Measurements from ENCODE around the gene EFTUD2.

Gene EFTUD2

DNA sequence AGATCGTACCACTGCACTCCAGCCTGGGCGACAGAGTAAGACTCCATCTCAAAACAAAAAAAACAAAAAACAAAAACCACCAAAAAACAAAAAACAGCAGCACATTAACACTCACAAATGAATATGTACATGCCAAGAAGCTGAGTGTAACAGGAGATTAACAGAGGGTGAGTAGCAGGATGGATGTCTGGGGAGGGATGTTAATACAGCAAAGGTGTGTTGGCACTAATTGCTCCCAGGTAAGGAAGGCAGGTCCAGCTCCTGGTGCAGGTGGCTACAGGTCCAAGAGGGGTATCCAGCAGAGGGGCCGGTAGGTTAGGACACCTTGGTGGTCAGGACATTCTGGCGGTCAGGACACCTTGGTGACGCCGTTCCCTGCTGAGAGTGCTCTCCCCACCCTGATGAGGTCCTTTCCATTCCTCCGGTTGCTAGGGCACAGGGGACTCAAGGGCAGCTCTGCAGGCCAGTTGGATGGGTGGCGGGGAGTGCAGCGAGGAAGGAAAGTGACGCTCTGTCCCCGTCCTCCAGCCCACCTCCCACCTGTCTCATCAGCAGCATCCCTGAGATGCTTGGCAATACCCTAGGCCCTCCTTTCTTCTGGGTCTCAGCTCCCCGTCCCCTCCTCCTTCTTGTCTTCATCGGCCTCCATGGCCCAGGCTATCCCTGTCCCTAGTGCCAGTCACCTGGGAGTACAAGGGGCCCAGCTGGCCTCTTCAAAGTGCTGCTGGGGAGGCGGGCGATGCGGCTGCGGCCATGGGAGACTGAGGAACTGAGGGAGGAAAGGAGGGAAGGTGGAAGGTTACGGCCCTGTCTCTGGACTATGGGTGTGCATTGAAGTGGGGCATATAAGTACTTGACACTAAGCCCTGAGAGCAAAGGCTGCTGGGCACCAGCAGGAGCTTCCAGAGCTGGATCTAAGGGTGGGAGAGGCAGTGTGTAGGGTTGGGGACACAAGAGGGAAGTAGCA is 26.8 kb upstream of the EFTUD2 start:
- TF ChIP-seq, protein P1, sequence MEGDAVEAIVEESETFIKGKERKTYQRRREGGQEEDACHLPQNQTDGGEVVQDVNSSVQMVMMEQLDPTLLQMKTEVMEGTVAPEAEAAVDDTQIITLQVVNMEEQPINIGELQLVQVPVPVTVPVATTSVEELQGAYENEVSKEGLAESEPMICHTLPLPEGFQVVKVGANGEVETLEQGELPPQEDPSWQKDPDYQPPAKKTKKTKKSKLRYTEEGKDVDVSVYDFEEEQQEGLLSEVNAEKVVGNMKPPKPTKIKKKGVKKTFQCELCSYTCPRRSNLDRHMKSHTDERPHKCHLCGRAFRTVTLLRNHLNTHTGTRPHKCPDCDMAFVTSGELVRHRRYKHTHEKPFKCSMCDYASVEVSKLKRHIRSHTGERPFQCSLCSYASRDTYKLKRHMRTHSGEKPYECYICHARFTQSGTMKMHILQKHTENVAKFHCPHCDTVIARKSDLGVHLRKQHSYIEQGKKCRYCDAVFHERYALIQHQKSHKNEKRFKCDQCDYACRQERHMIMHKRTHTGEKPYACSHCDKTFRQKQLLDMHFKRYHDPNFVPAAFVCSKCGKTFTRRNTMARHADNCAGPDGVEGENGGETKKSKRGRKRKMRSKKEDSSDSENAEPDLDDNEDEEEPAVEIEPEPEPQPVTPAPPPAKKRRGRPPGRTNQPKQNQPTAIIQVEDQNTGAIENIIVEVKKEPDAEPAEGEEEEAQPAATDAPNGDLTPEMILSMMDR (conservative IDR thresholded peaks at IDR 0.05; ENCODE audit: low read depth, low read length) = no peak
- no peak for DNase-seq (ENCODE audit: low read depth)
- no peak overlapping the region for H3K4me3 ChIP-seq (ENCODE audit: low read depth, low read length)

GRCh38 chr17:44924107-44924544 is 24.9 kb upstream of the EFTUD2 start:
- TF ChIP-seq, protein P1 (conservative IDR thresholded peaks at IDR 0.05; ENCODE audit: low read depth, low read length) = no peak
- no peak for DNase-seq (ENCODE audit: low read depth)
- no peak overlapping the region for H3K4me3 ChIP-seq (ENCODE audit: low read depth, low read length)

- TF ChIP-seq, protein P1 (conservative IDR thresholded peaks at IDR 0.05; ENCODE audit: low read depth, low read length) = no peak
- no peak for DNase-seq (ENCODE audit: low read depth)
- H3K4me3 ChIP-seq (ENCODE audit: low read depth, low read length) = no peak overlapping the region
These were observed 23.7 kb upstream of the EFTUD2 start for GRCh38 chr17:44922746-44923470.

DNA sequence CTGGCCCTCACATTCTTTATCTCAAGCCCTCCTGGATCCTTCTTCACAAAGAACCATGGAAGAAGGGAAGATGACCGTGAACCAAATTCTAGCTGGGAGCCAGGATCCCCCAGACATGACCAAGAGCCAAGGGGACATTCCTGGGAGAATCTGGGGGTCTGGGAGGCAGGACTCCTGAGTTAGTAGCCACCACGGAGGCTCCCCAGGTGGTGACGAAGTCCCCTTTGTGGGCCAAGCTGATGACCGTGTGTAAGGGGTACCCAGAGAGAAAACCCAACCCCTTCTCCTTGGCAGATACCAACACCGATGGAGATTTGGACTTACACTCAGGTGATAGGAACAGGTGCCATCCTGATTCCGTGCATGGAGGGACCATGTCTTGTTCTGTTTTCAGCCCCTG is 22.9 kb upstream of the EFTUD2 start:
- no peak overlapping the region for H3K4me3 ChIP-seq (ENCODE audit: low read depth, low read length)
- no peak for DNase-seq (ENCODE audit: low read depth)
- TF ChIP-seq, protein P1 (conservative IDR thresholded peaks at IDR 0.05; ENCODE audit: low read depth, low read length) = no peak

DNA sequence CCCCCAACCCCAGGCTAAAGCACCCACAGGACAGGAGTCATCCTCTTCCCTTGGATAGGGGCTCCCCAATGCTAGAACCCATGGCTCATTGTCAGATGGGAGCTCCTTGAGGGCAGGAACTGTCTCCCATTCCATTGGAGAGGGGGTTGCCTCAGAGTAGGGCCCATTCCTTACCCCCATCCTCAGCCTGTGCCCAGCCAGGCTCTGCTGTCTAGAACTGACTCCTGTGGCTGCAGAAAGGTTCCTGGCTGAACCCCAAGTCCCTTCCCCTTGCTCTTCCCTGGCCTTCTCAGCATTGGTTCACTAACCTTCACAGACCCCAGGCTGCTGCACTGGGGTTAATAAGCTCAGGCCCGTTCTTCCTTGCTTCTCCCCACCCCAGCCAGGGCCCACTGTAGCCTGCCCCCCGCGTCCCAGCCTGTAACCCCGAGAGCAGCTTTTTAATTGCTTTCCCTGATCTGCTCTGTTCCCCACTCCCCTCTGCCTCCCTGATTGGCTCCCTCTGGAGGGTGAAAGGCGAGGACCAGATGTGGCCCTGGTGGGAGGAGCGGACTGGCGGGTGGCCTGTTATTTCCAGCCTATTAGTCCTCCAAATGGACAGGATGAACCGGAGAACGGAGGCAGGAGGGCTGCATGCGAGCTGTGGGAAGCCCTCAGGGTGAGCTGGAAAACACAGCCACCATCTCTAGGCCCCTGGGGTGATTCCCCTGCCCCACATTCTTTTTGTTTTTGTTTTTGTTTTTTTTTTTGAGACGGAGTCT is 22.1 kb upstream of the EFTUD2 start:
- TF ChIP-seq, protein P1 (conservative IDR thresholded peaks at IDR 0.05; ENCODE audit: low read depth, low read length) = peak; percentile 25
- H3K4me3 ChIP-seq (ENCODE audit: low read depth, low read length) = no peak overlapping the region
- DNase-seq (ENCODE audit: low read depth) = peak; percentile 41

DNA sequence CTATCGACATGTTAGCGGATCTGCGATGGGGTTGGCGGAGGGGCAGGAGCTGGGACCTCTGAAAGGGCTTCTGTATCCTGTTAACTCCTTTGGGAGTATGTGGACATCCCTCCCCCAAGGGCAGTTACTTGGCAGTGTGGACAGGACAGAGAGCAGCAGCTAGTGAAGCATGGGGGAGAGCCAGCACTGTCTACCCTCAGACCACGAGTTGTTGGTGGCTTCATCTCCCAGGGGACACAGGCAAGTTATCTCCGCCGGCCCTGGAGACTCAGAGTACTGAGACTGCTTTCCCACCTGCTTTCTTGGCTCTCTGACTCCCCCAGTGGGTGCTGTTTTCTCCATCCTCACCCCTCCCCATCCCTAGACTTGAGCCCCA is 21.3 kb upstream of the EFTUD2 start:
- TF ChIP-seq, protein P1 (conservative IDR thresholded peaks at IDR 0.05; ENCODE audit: low read depth, low read length) = no peak
- no peak overlapping the region for H3K4me3 ChIP-seq (ENCODE audit: low read depth, low read length)
- no peak for DNase-seq (ENCODE audit: low read depth)

All from choroid plexus epithelial cell (primary cell).